Sigmoid colon (tissue), 7 donors: Measurements from ENCODE around the gene PRR15L. TPM values are rescaled to one million over a fixed set of nuclear protein-coding genes. Genes with fewer than 3 reads are reported as not detected.

Source experiments
- DNase-seq: peaks from one replicate; pipeline ENCODE4 v3.0.0-alpha.2; 2019
- H3K27ac ChIP-seq, 4 donors: fragments of 200-600 bp; sonication (generic); one replicate each; pipeline ENCODE4 v1.5.1; 2016 to 2019; ENCODE audit warnings: mild to moderate bottlenecking in 1 of 4
- H3K27me3 ChIP-seq, 3 donors: fragments of 200-600 bp; sonication (generic); one replicate each; pipeline ENCODE4 v1.5.1; 2019; ENCODE audit warnings: mild to moderate bottlenecking in 1 of 3
- H3K36me3 ChIP-seq, 4 donors: fragments of 200-600 bp; sonication (generic); one replicate each; pipeline ENCODE4 v1.5.1; 2016 to 2019
- H3K4me1 ChIP-seq, 4 donors: fragments of 200-600 bp; sonication (generic); one replicate each; pipeline ENCODE4 v1.5.1; 2017 to 2019
- H3K4me3 ChIP-seq, 4 donors: fragments of 200-600 bp; sonication (generic); one replicate each; pipeline ENCODE4 v1.5.1; 2017 to 2019; ENCODE audit warnings: mild to moderate bottlenecking in 2 of 4, moderate library complexity in 1 of 4
- H3K9me3 ChIP-seq, 4 donors: fragments of 200-600 bp in 3 of 4; sonication (generic) in 3 of 4; one replicate each; pipeline versions ENCODE4 v1.5.1 to v1.6.1; 2013 to 2019
- CTCF ChIP-seq, 4 experiments: fragments of 450-650 bp in 3 of 4; fragments of 200-600 bp in 1 of 4; IDR thresholded peaks; one replicate each; pipeline ENCODE4 v1.5.1; 2016 to 2019; ENCODE audit warnings: antibody characterized with exemption in 4 of 4, mild to moderate bottlenecking in 3 of 4, moderate library complexity in 2 of 4
- EP300 ChIP-seq, 4 donors: sonication (generic); formaldehyde crosslinking; IDR thresholded peaks; one replicate each; pipeline ENCODE4 v1.6.1; 2017; ENCODE audit warnings: antibody characterized with exemption in 4 of 4
- POLR2A ChIP-seq, 2 donors: fragments of 450-650 bp; IDR thresholded peaks; one replicate each; pipeline ENCODE4 v1.6.1; 2016; ENCODE audit warnings: antibody characterized with exemption in 2 of 2, mild to moderate bottlenecking in 2 of 2, moderate library complexity in 2 of 2
- POLR2AphosphoS5 ChIP-seq, 4 donors: sonication (generic); formaldehyde crosslinking; IDR thresholded peaks; one replicate each; pipeline ENCODE4 v1.6.1; 2017; ENCODE audit warnings: antibody characterized with exemption in 4 of 4
- WGBS, 2 donors: extraction: QIAGEN DNeasy Blood & Tissue Kit; methylation state at CpG; one replicate each; pipeline ENCODE4 v1.1.7; 2013; 5-methylcytosine and 5-hydroxymethylcytosine counted together
- intact Hi-C: fragments of 100-400 bp; cut with DNase I; formaldehyde crosslinking; loops from one replicate; pipeline ENCODE4 v1.15.1; 2023
- polyA plus RNA-seq, 3 donors: library from polyadenylated mRNA; stranded (reverse); fragments of 200-250 nt; gene quantifications; one replicate each; pipeline ENCODE4 v1.2.3, GENCODE V29; 2013
- total RNA-seq, 4 donors: library from RNA; depleted of rRNA; stranded (reverse); fragments of >200 nt; gene quantifications; one replicate each; pipeline ENCODE4 v1.1.0, GENCODE V29; 2016
- donor health status: healthy with polysubstance abuse.
- donor health status: Bipolar disorder and iron deficiency.
- donor health status: healthy.

The PRR15L gene
- total and polyA plus RNA-seq, 7 donors: 0.36 to 334 (median 251) TPM; not detected in 3

GRCh38 chr17:47978324-47978723 lies 20.6 kb upstream of the PRR15L start:
- no peak overlapping the region for H3K27ac ChIP-seq
- TF ChIP-seq CTCF (IDR thresholded peaks at IDR 0.05) (peak; percentile 32 to 68 (median 60)), POLR2A (IDR thresholded peaks at IDR 0.05) (no peak), EP300 (IDR thresholded peaks at IDR 0.05) (no peak)
- no peaks in the 10 kb centered on the region for H3K27me3 ChIP-seq
- intact Hi-C loops: loop anchor here (1.0 to 10.0 kb wide), 2 partner anchors 40 to 96 kb away; no protein-coding TSS in a partner anchor
- peak; percentile 72 for DNase-seq
- H3K9me3 ChIP-seq: no peaks in the 10 kb centered on the region
- peaks cover 0 to 99% (median 52%) of the 10 kb centered on the region in 4 donors for H3K36me3 ChIP-seq
- H3K4me3 ChIP-seq: no peak overlapping the region
- H3K4me1 ChIP-seq: no peaks in the 10 kb centered on the region
- 27% methylated on average over 7 of the region's 7 CpGs for WGBS, 2 donors

DNA sequence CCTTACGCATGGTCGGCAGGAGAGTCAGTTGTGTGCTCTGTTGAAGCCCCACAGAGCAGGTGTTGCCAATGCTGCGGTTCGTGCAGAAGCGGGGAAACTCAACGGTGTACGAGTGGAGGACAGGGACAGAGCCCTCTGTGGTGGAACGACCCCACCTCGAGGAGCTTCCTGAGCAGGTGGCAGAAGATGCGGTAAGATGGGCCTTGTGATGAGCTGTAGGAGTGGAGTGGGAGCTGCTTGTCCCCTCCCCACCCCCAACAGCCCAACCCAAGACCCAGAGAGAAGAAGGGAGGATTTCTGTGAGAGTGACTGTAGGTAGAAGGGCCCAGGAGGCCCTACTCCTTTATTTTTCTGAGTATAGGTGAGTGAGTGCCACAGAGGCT lies 18.1 kb upstream of the PRR15L start:
- H3K4me1 ChIP-seq: peaks cover 0 to 15% (median 8%) of the 10 kb centered on the region in 4 donors
- H3K27me3 ChIP-seq: no peaks in the 10 kb centered on the region
- intact Hi-C loops: loop anchor here (10.0 kb wide), 1 partner anchor 99 kb away; no protein-coding TSS in a partner anchor
- no peak overlapping the region for H3K27ac ChIP-seq
- no peak for DNase-seq
- 87 to 94% methylated on average over 10 of the region's 10 CpGs for WGBS, 2 donors
- no peaks in the 10 kb centered on the region for H3K9me3 ChIP-seq
- TF ChIP-seq EP300 (IDR thresholded peaks at IDR 0.05) (no peak), CTCF (IDR thresholded peaks at IDR 0.05) (no peak), POLR2A (IDR thresholded peaks at IDR 0.05) (no peak), POLR2AphosphoS5 (IDR thresholded peaks at IDR 0.05) (no peak)
- H3K36me3 ChIP-seq: peaks cover 0 to 76% (median 41%) of the 10 kb centered on the region in 4 donors
- no peak overlapping the region for H3K4me3 ChIP-seq

GRCh38 chr17:47975189-47975822 lies 17.6 kb upstream of the PRR15L start:
- H3K27ac ChIP-seq: no peak overlapping the region
- H3K27me3 ChIP-seq: no peaks in the 10 kb centered on the region
- peaks cover 0 to 17% (median 10%) of the 10 kb centered on the region in 4 donors for H3K4me1 ChIP-seq
- no peak overlapping the region for H3K4me3 ChIP-seq
- peaks cover 0 to 71% (median 36%) of the 10 kb centered on the region in 4 donors for H3K36me3 ChIP-seq
- 79 to 90% methylated on average over 15 of the region's 15 CpGs for WGBS, 2 donors
- no peaks in the 10 kb centered on the region for H3K9me3 ChIP-seq
- intact Hi-C loops: loop anchor here (10.0 kb wide), 1 partner anchor 99 kb away; no protein-coding TSS in a partner anchor
- no peak for DNase-seq
- TF ChIP-seq CTCF (IDR thresholded peaks at IDR 0.05) (no peak), POLR2AphosphoS5 (IDR thresholded peaks at IDR 0.05) (no peak)

- Histone ChIP-seq H3K36me3 (peaks cover 0 to 53% (median 32%) of the 10 kb centered on the region in 4 donors), H3K9me3 (no peaks in the 10 kb centered on the region), H3K4me3 (no peak overlapping the region), H3K4me1 (peaks cover 0 to 21% (median 14%) of the 10 kb centered on the region in 4 donors), H3K27me3 (no peaks in the 10 kb centered on the region), H3K27ac (no peak overlapping the region)
- intact Hi-C loops: loop anchor here (10.0 kb wide), 1 partner anchor 101 kb away; no protein-coding TSS in a partner anchor
- WGBS, 2 donors: 96% methylated on average over 8 of the region's 8 CpGs
- no peak for DNase-seq
- TF ChIP-seq POLR2AphosphoS5 (IDR thresholded peaks at IDR 0.05) (no peak), POLR2A (IDR thresholded peaks at IDR 0.05) (no peak), EP300 (IDR thresholded peaks at IDR 0.05) (no peak), CTCF (IDR thresholded peaks at IDR 0.05) (no peak)
Observed at GRCh38 chr17:47973541-47973940, 15.9 kb upstream of the PRR15L start.
